SK-N-SH (cell line): Measurements from ENCODE around the gene CNBD2. TPM values are rescaled to one million over a fixed set of nuclear protein-coding genes. Genes with fewer than 3 reads are reported as not detected.

Experiments
- CTCF ChIA-PET: fragments of 300-600, 350-600 bp; formaldehyde crosslinking; extraction: SDS; loops from one replicate; lab custom pipeline; 2021; lab: Yijun Ruan, JAX
- POLR2A ChIA-PET: fragments of 350-600 bp; sonication (Branson Sonifier 250); formaldehyde crosslinking; extraction: SDS; loops from one replicate; lab custom pipeline; 2020; ENCODE audit warnings: antibody characterized with exemption, inconsistent platforms; lab: Yijun Ruan, JAX
- DNase-seq: peaks from one replicate; pipeline ENCODE4 v3.0.0; 2012
- H2AFZ ChIP-seq: fragments of 200-600 bp; sonication (generic); 2 replicates; pipeline ENCODE4 v1.8.1; 2016; ENCODE audit warnings: antibody characterized with exemption, mild to moderate bottlenecking, low read depth
- H3F3A ChIP-seq: fragments of 200-600 bp; sonication (generic); replicated peaks from 2 replicates; pipeline ENCODE3; 2016; ENCODE audit warnings: antibody characterized with exemption, mild to moderate bottlenecking; ENCODE audit not compliant: insufficient read depth
- H3K27ac ChIP-seq, 2 experiments: fragments of 200-500 bp in 1 of 2; fragments of 200-600 bp in 1 of 2; sonication (Bioruptor generic) in 1 of 2; sonication (generic), shearing (Covaris generic) in 1 of 2; 2 replicates each; pipeline versions ENCODE4 v1.5.1 to v1.6.1; 2014 to 2016; ENCODE audit warnings: low read depth in 2 of 2, inconsistent platforms in 1 of 2, low read length in 1 of 2, mild to moderate bottlenecking in 1 of 2, mixed read lengths in 1 of 2
- H3K27me3 ChIP-seq: fragments of 200-600 bp; sonication (generic), shearing (Covaris generic); 2 replicates; pipeline ENCODE4 v1.6.1; 2016; ENCODE audit warnings: mixed run types; ENCODE audit not compliant: insufficient read depth
- H3K36me3 ChIP-seq, 2 experiments: fragments of 200-500 bp in 1 of 2; fragments of 200-600 bp in 1 of 2; sonication (Bioruptor generic) in 1 of 2; sonication (generic) in 1 of 2; replicated peaks in 1 of 2; 2 replicates each; pipeline versions ENCODE3 to v1.5.1; 2014 to 2016; ENCODE audit warnings: low read length in 1 of 2, mild to moderate bottlenecking in 1 of 2; ENCODE audit not compliant: insufficient read depth in 2 of 2, control insufficient read depth in 1 of 2
- H3K4me1 ChIP-seq, 2 experiments: fragments of 200-500 bp in 1 of 2; fragments of 200-600 bp in 1 of 2; sonication (Bioruptor generic) in 1 of 2; sonication (generic), shearing (Covaris generic) in 1 of 2; 2 replicates each; pipeline versions ENCODE4 v1.5.1 to v1.6.1; 2014 to 2016; ENCODE audit warnings: low read depth in 1 of 2, low read length in 1 of 2, mixed run types in 1 of 2; ENCODE audit not compliant: insufficient read depth in 2 of 2, control insufficient read depth in 1 of 2
- H3K4me2 ChIP-seq: fragments of 200-600 bp; sonication (generic), shearing (Covaris generic); 2 replicates; pipeline ENCODE4 v1.6.1; 2017; ENCODE audit warnings: mixed run types
- H3K4me3 ChIP-seq, 2 experiments: fragments of 200-500 bp in 1 of 2; fragments of 200-600 bp in 1 of 2; sonication (Bioruptor generic) in 1 of 2; sonication (generic), shearing (Covaris generic) in 1 of 2; 2 replicates each; pipeline versions ENCODE4 v1.5.1 to v1.8.1; 2014 to 2016; ENCODE audit warnings: low read depth in 2 of 2, inconsistent platforms in 1 of 2, low read length in 1 of 2, mild to moderate bottlenecking in 1 of 2, mixed read lengths in 1 of 2, moderate library complexity in 1 of 2
- H3K79me2 ChIP-seq: fragments of 200-600 bp; sonication (generic); 2 replicates; pipeline ENCODE4 v1.8.1; 2017; ENCODE audit warnings: mild to moderate bottlenecking; ENCODE audit not compliant: insufficient read depth
- H3K9ac ChIP-seq: fragments of 200-600 bp; sonication (generic); 2 replicates; pipeline ENCODE4 v1.6.1; 2017; ENCODE audit warnings: mixed run types
- H3K9me2 ChIP-seq: fragments of 200-600 bp; sonication (generic); 2 replicates; pipeline ENCODE4 v1.6.1; 2017; ENCODE audit warnings: mixed run types
- H3K9me3 ChIP-seq: fragments of 200-600 bp; sonication (generic); 2 replicates; pipeline ENCODE4 v1.6.1; 2017; ENCODE audit warnings: mixed run types, mild to moderate bottlenecking, moderate library complexity
- H4K20me1 ChIP-seq: fragments of 200-600 bp; sonication (generic); 2 replicates; pipeline ENCODE4 v1.6.1; 2017; ENCODE audit warnings: mild to moderate bottlenecking, mixed run types; ENCODE audit not compliant: insufficient read depth
- CHD2 ChIP-seq: fragments of 150-350 bp; IDR thresholded peaks from 2 replicates; pipeline ENCODE4 v1.6.1; 2018; ENCODE audit warnings: low read length; ENCODE audit not compliant: partially characterized antibody
- ELF1 ChIP-seq: IDR thresholded peaks from 2 replicates; pipeline ENCODE4 v1.4.0; 2012
- EP300 ChIP-seq, 2 experiments: IDR thresholded peaks; 2 replicates each; pipeline versions ENCODE4 v1.4.0 to v1.6.1; 2012; ENCODE audit warnings: borderline replicate concordance in 1 of 2, low read depth in 1 of 2, low read length in 1 of 2
- EZH2phosphoT487 ChIP-seq: fragments of 200-600 bp; sonication (generic); IDR thresholded peaks from 2 replicates; pipeline ENCODE4 v1.6.1; 2017; ENCODE audit warnings: low read depth, mixed run types, mild to moderate bottlenecking, antibody characterized with exemption, moderate library complexity, borderline replicate concordance
- FOSL2 ChIP-seq: IDR thresholded peaks from 2 replicates; pipeline ENCODE4 v1.4.0; 2012; ENCODE audit warnings: low read depth, mild to moderate bottlenecking, moderate library complexity, borderline replicate concordance
- FOXJ3 ChIP-seq: sonication (generic); formaldehyde crosslinking; IDR thresholded peaks from 2 replicates; pipeline ENCODE4 v1.5.1; 2020; ENCODE audit warnings: mild to moderate bottlenecking, missing genetic modification reagents
- FOXM1 ChIP-seq: IDR thresholded peaks from 2 replicates; pipeline ENCODE4 v1.4.0; 2012; ENCODE audit warnings: low read depth, mild to moderate bottlenecking
- GABPA ChIP-seq: IDR thresholded peaks from 2 replicates; pipeline ENCODE4 v1.4.0; 2012; ENCODE audit warnings: low read depth, mild to moderate bottlenecking
- GATA2 ChIP-seq: sonication (generic); formaldehyde crosslinking; IDR thresholded peaks from 2 replicates; pipeline ENCODE4 v1.5.0; 2020; ENCODE audit warnings: mild to moderate bottlenecking, missing genetic modification reagents
- MEF2A ChIP-seq: IDR thresholded peaks from 2 replicates; pipeline ENCODE4 v1.4.0; 2012; ENCODE audit warnings: low read depth, borderline replicate concordance
- NRF1 ChIP-seq: IDR thresholded peaks from 2 replicates; pipeline ENCODE4 v1.6.1; 2012; ENCODE audit warnings: low read depth, mild to moderate bottlenecking, low read length
- PBX3 ChIP-seq: IDR thresholded peaks from 2 replicates; pipeline ENCODE4; 2012
- RAD21 ChIP-seq: IDR thresholded peaks from 2 replicates; pipeline ENCODE4 v1.6.1; 2012; ENCODE audit warnings: mild to moderate bottlenecking, low read length
- RCOR1 ChIP-seq: fragments of 150-350 bp; IDR thresholded peaks from 2 replicates; pipeline ENCODE4 v1.6.1; 2017; ENCODE audit warnings: antibody characterized with exemption, low read length
- SMC3 ChIP-seq: IDR thresholded peaks from 2 replicates; pipeline ENCODE4 v1.6.1; 2012; ENCODE audit warnings: low read depth, low read length, improper control_type of control experiment
- TCF12 ChIP-seq: IDR thresholded peaks from 2 replicates; pipeline ENCODE4 v1.4.0; 2012
- USF1 ChIP-seq: IDR thresholded peaks from 2 replicates; pipeline ENCODE4 v1.4.0; 2012; ENCODE audit warnings: low read depth, borderline replicate concordance
- WGBS: methylation state at CpG from one replicate; pipeline ENCODE4 v1.1.6; 2017; ENCODE audit warnings: low lambda C conversion rate; 5-methylcytosine and 5-hydroxymethylcytosine counted together
- polyA plus RNA-seq, 3 experiments: library from polyadenylated mRNA; depleted of rRNA; stranded (reverse); fragments of >200 nt; gene quantifications; 2 replicates each; pipeline ENCODE4 v1.2.3, GENCODE V29; 2012
- TF ChIP-seq, protein P1 (sequence below): fragments of 200-600 bp; sonication (generic); IDR thresholded peaks from 2 replicates; pipeline ENCODE4 v1.6.1; 2017; ENCODE audit warnings: antibody characterized with exemption, mild to moderate bottlenecking, moderate library complexity
- TF ChIP-seq, protein P2 (sequence below): fragments of 150-350 bp; IDR thresholded peaks from 2 replicates; pipeline ENCODE4 v1.6.1; 2017; ENCODE audit warnings: antibody characterized with exemption, low read length, low read depth, borderline replicate concordance

CNBD2 gene
- polyA plus RNA-seq, 1 of the 3 experiments (the other 2 are of a cell fraction) = 5.6 TPM

GRCh38 chr20:36010825-36011224 lies 42.4 kb downstream of the CNBD2 start:
- POLR2A ChIA-PET = no interaction called here
- no peak for TF ChIP-seq EZH2phosphoT487
- TF ChIP-seq MEF2A = no peak
- TF ChIP-seq TCF12 = no peak
- no peak for TF ChIP-seq FOSL2
- no peak for TF ChIP-seq ELF1
- no peak for TF ChIP-seq USF1
- no peak for TF ChIP-seq GATA2 (CRISPR knock-in tag)
- TF ChIP-seq, protein P1, sequence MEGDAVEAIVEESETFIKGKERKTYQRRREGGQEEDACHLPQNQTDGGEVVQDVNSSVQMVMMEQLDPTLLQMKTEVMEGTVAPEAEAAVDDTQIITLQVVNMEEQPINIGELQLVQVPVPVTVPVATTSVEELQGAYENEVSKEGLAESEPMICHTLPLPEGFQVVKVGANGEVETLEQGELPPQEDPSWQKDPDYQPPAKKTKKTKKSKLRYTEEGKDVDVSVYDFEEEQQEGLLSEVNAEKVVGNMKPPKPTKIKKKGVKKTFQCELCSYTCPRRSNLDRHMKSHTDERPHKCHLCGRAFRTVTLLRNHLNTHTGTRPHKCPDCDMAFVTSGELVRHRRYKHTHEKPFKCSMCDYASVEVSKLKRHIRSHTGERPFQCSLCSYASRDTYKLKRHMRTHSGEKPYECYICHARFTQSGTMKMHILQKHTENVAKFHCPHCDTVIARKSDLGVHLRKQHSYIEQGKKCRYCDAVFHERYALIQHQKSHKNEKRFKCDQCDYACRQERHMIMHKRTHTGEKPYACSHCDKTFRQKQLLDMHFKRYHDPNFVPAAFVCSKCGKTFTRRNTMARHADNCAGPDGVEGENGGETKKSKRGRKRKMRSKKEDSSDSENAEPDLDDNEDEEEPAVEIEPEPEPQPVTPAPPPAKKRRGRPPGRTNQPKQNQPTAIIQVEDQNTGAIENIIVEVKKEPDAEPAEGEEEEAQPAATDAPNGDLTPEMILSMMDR = no peak
- TF ChIP-seq CHD2 = no peak
- TF ChIP-seq RAD21 = no peak
- TF ChIP-seq SMC3 = no peak
- no peak for TF ChIP-seq EP300 (IDR thresholded peaks at IDR 0.05; ENCODE audit: borderline replicate concordance in 1 of 2, low read depth in 1 of 2, low read length in 1 of 2)
- no peak for TF ChIP-seq RCOR1
- no peak for TF ChIP-seq FOXM1
- TF ChIP-seq, protein P2, sequence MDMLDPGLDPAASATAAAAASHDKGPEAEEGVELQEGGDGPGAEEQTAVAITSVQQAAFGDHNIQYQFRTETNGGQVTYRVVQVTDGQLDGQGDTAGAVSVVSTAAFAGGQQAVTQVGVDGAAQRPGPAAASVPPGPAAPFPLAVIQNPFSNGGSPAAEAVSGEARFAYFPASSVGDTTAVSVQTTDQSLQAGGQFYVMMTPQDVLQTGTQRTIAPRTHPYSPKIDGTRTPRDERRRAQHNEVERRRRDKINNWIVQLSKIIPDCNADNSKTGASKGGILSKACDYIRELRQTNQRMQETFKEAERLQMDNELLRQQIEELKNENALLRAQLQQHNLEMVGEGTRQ = no peak
- TF ChIP-seq PBX3 = no peak
- TF ChIP-seq NRF1 = no peak
- no peak for TF ChIP-seq FOXJ3 (CRISPR knock-in tag)
- no peak for TF ChIP-seq GABPA
- no peaks in the 10 kb centered on the region for H3K79me2 ChIP-seq

More at GRCh38 chr20:36010825-36011224, 42.4 kb downstream of the CNBD2 start:
- WGBS = 87% methylated on average over 4 of the region's 4 CpGs
- Histone ChIP-seq H3F3A (no peaks in the 10 kb centered on the region), H3K4me1 (no peaks in the 10 kb centered on the region), H3K36me3 (no peaks in the 10 kb centered on the region), H3K27me3 (no peaks in the 10 kb centered on the region), H3K4me2 (no peak overlapping the region), H3K9ac (no peak overlapping the region), H3K9me3 (no peaks in the 10 kb centered on the region), H3K4me3 (no peak overlapping the region), H3K27ac (no peak overlapping the region), H2AFZ (no peak overlapping the region), H3K9me2 (no peaks in the 10 kb centered on the region), H4K20me1 (no peaks in the 10 kb centered on the region)
- CTCF ChIA-PET = interaction anchor here (1.8 to 2.7 kb wide), 3 partner anchors 16 to 128 kb away, joined by 10 to 11 read pairs (median 10); no protein-coding TSS in a partner anchor
- no peak for DNase-seq
